HCEC 1CT (cell line): ENCODE results near the gene PPP2R2B.
A peak's percentile ranks its signal among the peaks of the same experiment; 100 is the strongest.

ENCODE experiments used
- DNase-seq: peaks from one replicate; pipeline ENCODE4 v3.0.0-alpha.2; 2017

PPP2R2B gene

DNA sequence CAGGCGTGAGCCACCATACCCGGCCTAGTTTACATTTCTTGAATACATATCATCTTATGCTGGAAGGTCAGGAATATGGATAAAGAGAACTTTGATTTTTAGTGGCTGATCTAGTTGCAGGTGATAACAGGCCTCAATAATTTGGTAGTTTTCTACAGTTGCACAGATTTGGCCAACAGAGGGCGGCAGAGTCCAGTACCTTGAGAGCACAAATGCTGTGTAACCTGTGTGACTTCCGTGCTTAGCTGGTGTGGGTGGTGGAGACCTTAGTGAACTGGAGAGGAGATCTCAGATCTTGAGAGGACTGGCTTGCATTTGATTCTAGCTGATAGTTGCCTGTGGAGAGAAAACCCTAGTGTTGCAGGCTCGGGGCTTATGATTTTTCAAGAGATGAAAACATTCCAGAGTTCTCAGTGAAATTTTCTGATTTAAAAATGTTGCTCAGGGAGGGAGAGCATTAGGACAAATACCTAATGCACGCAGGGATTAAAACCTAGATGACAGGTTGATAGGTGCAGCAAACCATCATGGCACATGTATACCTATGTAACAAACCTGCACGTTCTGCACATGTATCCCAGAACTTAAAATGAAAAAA, 345.2 kb downstream of the PPP2R2B start:
- peak; percentile 18 for DNase-seq
